Islet precursor cell (in vitro differentiated cells): ENCODE data around the gene MARCHF10.
"Not testable (repeated sequence)": the region's sequence is repeated elsewhere in the genome, so short reads cannot be mapped to it uniquely, and the experiment has no call there.

ENCODE experiments used
- DNase-seq: peaks from one replicate; pipeline ENCODE4 v3.0.0-alpha.2; 2018

The MARCHF10 gene, protein sequence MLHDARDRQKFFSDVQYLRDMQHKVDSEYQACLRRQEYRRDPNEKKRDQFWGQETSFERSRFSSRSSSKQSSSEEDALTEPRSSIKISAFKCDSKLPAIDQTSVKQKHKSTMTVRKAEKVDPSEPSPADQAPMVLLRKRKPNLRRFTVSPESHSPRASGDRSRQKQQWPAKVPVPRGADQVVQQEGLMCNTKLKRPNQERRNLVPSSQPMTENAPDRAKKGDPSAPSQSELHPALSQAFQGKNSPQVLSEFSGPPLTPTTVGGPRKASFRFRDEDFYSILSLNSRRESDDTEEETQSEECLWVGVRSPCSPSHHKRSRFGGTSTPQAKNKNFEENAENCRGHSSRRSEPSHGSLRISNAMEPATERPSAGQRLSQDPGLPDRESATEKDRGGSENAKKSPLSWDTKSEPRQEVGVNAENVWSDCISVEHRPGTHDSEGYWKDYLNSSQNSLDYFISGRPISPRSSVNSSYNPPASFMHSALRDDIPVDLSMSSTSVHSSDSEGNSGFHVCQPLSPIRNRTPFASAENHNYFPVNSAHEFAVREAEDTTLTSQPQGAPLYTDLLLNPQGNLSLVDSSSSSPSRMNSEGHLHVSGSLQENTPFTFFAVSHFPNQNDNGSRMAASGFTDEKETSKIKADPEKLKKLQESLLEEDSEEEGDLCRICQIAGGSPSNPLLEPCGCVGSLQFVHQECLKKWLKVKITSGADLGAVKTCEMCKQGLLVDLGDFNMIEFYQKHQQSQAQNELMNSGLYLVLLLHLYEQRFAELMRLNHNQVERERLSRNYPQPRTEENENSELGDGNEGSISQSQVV

DNA sequence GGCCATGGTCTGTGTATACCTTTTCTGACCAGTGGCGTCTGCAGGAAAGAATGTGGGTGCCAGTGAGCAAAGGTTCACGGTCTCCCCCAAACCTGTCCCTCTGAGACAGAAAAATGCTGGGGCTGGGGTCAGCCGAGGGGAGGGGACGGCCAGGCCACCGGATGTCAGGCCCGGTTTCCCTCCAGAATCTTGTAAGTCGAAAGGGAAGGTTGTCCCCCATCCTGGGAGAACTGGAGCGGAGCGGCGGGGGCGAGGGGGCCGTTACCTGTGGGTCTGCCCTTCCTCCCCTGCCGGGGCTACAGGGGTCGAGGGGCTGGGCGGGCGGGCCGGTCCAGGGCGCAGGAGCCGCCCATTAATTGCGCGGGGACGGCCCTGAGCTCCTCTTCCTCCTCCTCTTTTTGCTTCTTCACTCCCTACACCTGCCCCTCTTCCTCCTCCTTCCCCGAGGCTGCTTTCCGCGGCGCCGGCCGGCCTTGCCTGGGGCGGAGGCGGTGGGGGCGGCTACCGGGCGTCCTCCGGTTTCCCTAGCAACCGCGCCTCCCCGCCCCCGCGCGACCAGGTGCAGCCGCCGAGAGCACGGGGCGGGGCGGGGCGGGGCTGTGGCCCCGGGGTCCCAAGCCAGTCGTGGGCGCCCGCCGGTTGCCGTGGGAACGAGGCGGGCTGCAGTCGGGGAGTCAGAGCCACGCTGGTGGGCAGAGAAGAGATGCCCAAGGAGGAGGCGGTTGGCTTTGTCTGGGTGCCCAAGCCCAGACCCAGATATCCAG is at the start of gene MARCHF10:
Gene MARCHF10, minus strand, starts transcription at position 503 of the 764 bp plus-strand sequence. CDS start 6,579 bp downstream, outside the sequence.
- DNase-seq, result peak; percentile 89

DNA sequence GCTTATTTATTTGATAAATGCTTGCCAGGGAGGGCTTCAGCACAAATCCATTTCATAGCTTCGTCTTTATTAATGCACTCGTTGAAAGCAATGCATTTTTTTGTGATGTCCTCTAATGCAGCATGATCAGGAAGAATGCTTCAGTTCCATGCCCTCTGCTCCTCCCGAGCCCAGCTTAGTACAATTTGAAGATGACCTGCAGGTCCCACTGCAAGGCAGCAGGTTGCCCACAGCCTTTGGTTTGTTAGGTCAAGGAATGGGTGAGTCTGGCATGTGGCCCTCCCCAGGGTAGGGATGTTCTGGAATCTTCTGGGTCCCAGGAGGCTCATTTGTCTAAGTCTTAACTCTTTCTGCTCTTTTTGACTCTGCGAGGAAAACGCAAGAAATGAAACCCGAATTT is 49.4 kb upstream of the MARCHF10 start:
- DNase-seq, result no peak

DNA sequence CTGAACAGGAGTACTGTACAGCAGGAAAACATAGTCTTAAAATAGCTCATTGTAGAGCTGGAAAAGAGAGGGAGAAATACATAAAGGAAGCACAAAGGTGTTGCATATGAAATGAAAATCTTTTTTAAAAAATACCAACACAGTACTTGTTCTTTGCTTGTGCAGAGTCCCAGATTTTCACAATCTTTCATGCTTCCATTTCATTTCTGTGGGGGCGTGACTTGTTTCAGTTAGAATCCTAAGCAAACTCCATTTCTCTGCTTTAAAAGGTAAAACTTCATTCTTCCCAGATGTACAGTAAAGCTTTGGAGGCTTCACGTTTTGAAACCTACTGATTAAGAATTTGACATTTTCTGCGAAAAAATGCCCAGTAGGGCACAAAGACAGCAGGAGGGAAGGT is 48.5 kb upstream of the MARCHF10 start:
- DNase-seq, result no peak

- no peak for DNase-seq
Measured at GRCh38 chr17:62855156-62855555, 47.0 kb upstream of the MARCHF10 start.

GRCh38 chr17:62854098-62854680 is 46.1 kb upstream of the MARCHF10 start:
- no peak for DNase-seq

DNA sequence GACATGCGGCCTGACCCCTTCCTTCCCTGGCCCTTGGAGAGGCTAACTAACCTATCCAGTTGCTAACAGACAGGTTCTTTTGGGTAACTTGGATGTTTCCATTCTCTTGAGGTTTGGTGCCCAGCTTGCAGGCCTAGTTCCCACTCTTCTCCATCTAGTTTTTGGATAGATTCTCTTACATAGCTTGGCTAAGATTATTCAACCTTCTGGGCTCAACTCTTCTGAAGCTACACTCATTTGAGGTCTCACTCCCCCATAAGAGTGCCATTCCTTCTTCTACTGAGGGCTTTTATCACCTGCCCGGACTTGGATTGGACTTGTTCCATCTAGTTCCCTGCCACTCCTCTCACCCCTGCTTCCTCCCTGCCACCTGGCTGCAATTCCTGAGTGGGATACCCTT is 44.1 kb upstream of the MARCHF10 start:
- DNase-seq, result no peak

DNA sequence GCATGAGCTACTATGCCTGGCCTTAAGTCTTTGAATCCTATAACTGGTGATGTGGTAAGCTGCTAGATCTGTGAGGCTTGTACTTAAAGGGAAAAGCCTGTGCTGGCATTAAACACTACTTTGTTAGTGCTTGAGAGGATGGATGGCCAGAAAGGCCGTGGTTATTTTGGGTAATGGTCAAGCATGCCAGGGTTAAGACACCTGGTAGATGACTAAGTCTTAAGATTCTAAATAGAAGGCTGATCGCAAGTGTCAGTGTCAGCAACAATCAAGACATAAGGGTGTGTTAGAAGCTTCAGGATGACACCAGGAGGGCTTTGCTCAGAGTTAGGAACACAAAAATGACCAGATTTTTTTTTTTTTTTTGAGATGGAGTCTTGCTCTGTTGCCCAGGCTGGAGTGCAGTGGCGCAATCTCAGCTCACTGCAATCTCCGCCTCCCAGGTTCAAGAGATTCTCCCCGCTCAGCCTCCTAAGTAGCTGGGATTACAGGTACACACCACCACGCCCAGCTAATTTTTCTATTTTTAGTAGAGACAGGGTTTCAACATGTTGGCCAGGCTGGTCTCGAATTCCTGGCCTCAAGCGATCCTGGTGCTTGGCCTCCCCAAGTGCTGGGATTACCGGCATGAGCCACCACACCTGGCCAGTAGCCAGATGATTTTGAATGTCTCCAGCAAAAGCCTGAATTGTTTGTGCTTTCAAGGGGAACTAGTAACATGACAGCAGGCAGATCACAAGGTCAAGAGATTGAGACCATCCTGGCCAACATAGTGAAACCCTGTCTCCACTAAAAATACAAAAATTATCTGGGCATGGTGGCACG is 41.7 kb upstream of the MARCHF10 start:
- DNase-seq, result not testable (repeated sequence)

DNA sequence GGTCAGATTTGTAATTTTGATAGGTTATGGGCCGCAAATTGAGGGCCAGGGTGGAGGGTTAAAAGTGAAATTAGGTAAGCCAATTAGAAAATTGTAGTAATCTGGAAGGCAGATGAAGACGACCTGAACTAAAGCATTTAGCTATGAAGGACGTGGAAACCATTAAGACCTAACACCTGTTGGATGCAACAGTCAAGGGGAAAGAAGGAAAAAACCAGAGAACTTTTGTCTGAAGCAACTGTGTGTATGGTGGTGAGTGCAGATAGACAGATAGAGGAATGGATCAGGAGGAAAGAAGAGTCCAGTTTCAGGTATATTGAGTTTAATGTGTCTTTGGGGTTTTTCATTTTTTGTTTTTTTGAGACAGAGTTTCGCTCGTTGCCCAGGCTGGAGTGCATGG is 40.2 kb upstream of the MARCHF10 start:
- DNase-seq, result no peak

DNA sequence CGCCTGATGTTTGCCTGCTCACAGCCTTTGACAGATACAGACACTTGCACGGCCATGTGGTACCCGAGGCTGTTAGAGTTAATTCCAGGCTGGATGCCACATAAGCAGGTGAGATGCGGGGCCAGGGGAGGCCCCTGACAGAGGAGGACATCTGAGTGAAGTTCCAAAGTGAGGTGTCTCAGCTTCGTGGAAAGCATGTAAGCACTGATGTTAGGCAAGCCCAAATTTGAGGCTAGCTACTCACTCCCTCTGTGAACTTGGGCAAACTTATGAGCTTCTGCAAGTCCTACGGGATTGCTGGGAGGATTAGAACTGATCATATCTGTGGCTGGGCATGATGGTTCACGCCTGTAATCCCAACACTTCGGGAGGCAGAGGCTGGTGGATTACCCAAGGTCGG is 39.3 kb upstream of the MARCHF10 start:
- no peak for DNase-seq

DNA sequence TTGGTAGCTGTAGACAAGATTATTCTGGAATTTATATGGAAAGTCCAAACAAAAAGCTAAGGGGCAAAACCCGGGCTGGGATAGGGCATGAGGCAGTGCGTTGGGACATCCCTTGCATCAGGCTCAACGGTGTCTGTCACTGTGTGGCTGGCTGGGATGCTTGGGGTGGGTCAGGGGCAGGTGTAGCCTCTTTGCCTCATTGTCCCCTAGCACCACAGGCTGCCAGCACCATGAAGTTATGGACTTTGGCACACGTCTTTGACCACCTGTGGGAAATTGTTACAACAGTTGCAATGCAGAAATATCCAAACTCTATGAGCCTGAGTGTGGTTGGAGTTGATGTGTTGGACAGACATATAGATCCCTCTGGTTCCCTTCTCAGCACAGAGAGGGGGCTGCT is 32.8 kb upstream of the MARCHF10 start:
- no peak for DNase-seq

GRCh38 chr17:62833816-62834215 is 25.7 kb upstream of the MARCHF10 start:
- DNase-seq, result not testable (repeated sequence)

- no peak for DNase-seq
Measured at GRCh38 chr17:62832405-62832804, 24.3 kb upstream of the MARCHF10 start.

- DNase-seq, result not testable (repeated sequence)
Measured at GRCh38 chr17:62831066-62831465, 23.0 kb upstream of the MARCHF10 start.

DNA sequence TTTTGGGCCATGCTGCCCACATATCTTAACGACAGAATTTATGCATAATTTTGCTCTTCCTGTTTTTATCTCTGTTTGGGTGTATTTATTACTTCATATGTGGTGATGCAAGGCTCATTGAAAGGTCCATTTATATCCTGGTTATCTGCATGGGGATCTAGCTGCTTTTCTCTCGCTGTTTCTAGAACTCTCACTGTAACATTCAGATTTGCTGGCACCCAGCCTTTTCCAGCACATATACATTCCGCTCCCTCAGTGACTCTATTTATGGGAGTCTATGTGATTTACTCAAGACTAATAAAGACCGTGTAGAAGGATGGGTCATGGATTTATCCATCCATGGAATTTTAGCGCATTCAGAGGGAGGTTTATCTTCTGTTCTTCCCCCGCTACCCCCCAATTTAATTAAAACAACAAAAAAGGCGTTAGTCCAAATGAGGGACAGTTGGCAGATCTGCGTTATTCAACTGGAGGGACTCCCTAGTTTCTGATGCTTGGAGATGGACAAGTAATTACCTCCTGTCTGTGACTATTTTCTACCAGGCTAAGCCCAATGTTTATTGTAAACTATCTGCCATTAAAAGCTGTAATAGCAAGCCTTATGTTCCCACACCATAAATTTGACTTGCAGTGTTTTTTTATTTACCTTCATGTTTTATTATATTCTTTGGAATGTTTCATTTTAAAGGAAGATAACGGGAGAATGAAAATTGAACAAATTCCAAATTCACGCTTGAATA is 19.8 kb upstream of the MARCHF10 start:
- no peak for DNase-seq

GRCh38 chr17:62826956-62827355 is 18.8 kb upstream of the MARCHF10 start:
- DNase-seq, result no peak

DNA sequence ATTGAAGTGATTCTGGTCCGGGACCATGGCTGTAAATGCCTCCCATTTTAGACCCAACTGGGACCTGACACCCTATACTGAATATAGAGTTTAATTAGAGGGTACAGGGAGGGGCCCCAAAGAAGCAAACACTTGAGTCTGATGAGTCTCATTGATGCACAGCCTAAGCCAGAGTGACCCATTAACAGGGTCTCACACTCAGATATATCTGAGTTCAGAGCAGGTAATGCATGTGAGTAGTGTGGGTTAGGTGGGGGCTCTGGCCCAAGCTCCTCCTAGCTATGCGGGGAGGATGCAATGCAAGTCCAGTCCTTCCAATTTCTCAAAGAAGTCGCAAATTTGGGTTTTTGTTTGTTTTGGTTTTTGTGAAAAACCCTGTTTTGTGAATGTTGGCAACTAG is 17.1 kb upstream of the MARCHF10 start:
- peak; percentile 67 for DNase-seq

DNA sequence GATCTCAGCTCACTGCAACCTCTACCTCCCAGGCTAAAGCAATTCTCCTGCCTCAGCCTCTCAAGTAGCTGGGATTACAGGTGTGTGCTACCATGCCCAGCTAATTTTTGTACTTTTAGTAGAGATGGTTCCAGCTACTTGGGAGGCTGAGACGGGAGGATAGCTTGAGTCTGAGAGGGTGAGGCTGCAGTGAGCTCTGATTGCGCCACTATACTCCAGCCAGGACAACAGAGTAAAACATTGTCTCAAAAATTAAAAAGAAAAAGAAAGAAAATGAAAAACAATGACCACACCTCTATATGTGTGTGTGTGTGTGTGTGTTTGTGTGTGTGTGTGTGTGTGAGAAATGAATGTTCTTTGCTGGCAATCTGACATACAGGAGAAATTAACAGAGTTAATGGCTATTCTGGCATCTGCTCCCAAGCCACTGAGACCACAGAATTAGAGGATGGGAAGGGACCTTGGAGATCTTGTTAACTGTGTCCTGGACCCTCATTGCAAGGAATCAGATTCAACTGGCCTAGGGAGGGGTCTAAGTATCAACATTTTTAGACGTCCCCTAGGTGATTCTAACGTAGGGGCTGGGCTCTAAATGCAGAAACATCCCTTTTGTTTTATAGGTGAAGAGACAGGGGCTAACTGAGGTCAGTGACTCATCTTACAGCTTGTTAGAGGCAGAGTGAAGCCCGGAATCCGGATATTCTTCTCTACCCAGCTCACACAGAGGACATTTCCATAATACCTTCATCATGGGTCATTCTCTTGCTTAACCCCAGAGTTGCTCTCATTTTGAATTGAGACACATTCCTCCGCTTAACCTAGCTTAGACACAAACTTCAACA is 16.4 kb upstream of the MARCHF10 start:
- DNase-seq, result peak; percentile 95

DNA sequence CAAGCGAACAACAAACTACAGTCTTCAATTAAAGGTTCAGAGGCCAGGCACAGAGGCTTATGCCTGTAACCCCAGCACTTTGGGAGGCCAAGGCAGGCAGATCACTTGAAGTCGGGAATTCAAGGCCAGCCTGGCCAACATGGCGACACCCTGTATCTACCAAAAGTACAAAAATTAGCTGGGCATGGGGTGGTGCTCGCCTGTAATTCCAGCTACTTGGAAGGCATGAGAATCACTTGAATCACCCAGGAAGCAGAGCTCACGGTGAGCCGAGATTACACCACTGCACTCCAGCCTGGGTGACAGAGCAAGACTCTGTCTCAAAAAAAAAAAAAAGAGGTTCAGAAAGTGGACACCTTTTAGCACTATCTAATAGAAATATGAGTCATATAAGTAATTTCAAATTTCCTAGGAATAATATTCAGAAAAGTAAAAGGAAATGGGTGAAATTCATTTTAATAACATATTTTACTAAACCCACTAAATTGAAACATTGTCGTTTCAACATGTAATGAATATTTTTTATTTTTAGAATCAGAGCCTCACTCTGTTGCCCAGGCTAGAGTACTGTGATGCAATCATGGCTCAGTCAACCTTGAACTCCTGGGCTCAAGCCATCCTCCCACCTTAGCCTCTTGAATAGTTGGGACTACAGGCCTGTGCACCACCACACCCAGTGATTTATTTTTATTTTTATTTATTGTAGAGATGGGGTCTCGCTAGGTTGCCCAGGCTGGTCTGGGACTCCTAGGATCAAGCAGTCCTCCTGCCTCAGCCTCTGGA is 15.2 kb upstream of the MARCHF10 start:
- no peak for DNase-seq
